SJSA1 (cell line): ENCODE data around the gene CWC25. TPM values are rescaled to one million over a fixed set of nuclear protein-coding genes. Genes with fewer than 3 reads are reported as not detected.
"Not testable (repeated sequence)": the region's sequence is repeated elsewhere in the genome, so short reads cannot be mapped to it uniquely, and the experiment has no call there.

ENCODE experiments used
- DNase-seq, 2 experiments: peaks; one replicate each; pipeline ENCODE4 v3.0.0-alpha.2; 2015 to 2020; ENCODE audit warnings: low spot score in 2 of 2, low read depth in 1 of 2
- H3K27ac ChIP-seq: fragments of 250-450 bp; sonication (Bioruptor Pico); 2 replicates; pipeline ENCODE4 v1.5.1; 2020; ENCODE audit warnings: mild to moderate bottlenecking, moderate library complexity
- H3K27me3 ChIP-seq: fragments of 250-450 bp; sonication (Bioruptor Pico); replicated peaks from 2 replicates; pipeline ENCODE4 v1.5.1; 2020; ENCODE audit warnings: mild to moderate bottlenecking, moderate library complexity
- H3K36me3 ChIP-seq: fragments of 250-450 bp; sonication (Bioruptor Pico); 2 replicates; pipeline ENCODE4 v1.5.1; 2020; ENCODE audit warnings: mild to moderate bottlenecking
- H3K4me1 ChIP-seq: fragments of 250-450 bp; sonication (Bioruptor Pico); replicated peaks from 2 replicates; pipeline ENCODE4 v1.6.1; 2021; ENCODE audit warnings: mild to moderate bottlenecking
- H3K4me3 ChIP-seq: fragments of 250-450 bp; sonication (Bioruptor Pico); 2 replicates; pipeline ENCODE4 v1.5.1; 2020; ENCODE audit warnings: mild to moderate bottlenecking
- H3K9me3 ChIP-seq: fragments of 250-450 bp; sonication (Bioruptor Pico); replicated peaks from 2 replicates; pipeline ENCODE4 v1.5.1; 2020; ENCODE audit warnings: mild to moderate bottlenecking
- total RNA-seq: library from RNA; depleted of rRNA; stranded (reverse); fragments of >200 nt; shearing (Covaris generic); gene quantifications from 2 replicates; pipeline ENCODE4 v1.2.3, GENCODE V29; 2014

CWC25 gene
- total RNA-seq, 1 experiment from 2014 or later = 11.3 TPM

- not testable (repeated sequence) for H3K4me3 ChIP-seq, H3K4me1 ChIP-seq, DNase-seq, H3K9me3 ChIP-seq, H3K27me3 ChIP-seq, H3K27ac ChIP-seq
- H3K36me3 ChIP-seq = peaks cover 47% of the 10 kb centered on the region
Observed at GRCh38 chr17:38787999-38788398, 37.1 kb downstream of the CWC25 start.

- Histone ChIP-seq H3K4me3 (no peak overlapping the region), H3K27ac (no peak overlapping the region), H3K9me3 (no peaks in the 10 kb centered on the region), H3K36me3 (peaks cover 53% of the 10 kb centered on the region), H3K27me3 (no peaks in the 10 kb centered on the region), H3K4me1 (no peaks in the 10 kb centered on the region)
- no peak for DNase-seq
Observed at GRCh38 chr17:38786372-38786771, 38.7 kb downstream of the CWC25 start.

- Histone ChIP-seq H3K4me1 (no peaks in the 10 kb centered on the region), H3K4me3 (no peak overlapping the region), H3K27me3 (no peaks in the 10 kb centered on the region), H3K9me3 (no peaks in the 10 kb centered on the region), H3K36me3 (peaks cover 84% of the 10 kb centered on the region), H3K27ac (no peak overlapping the region)
- no peak for DNase-seq
Observed at GRCh38 chr17:38783227-38783626, 41.9 kb downstream of the CWC25 start.

GRCh38 chr17:38779965-38780752, 45.0 kb downstream of the CWC25 start:
- no peak for DNase-seq
- no peak overlapping the region for H3K4me3 ChIP-seq
- no peaks in the 10 kb centered on the region for H3K9me3 ChIP-seq
- H3K4me1 ChIP-seq = no peaks in the 10 kb centered on the region
- H3K27me3 ChIP-seq = no peaks in the 10 kb centered on the region
- H3K27ac ChIP-seq = no peak overlapping the region
- peaks cover 92% of the 10 kb centered on the region for H3K36me3 ChIP-seq

GRCh38 chr17:38777641-38778250, 47.4 kb downstream of the CWC25 start:
- Histone ChIP-seq H3K4me3 (no peak overlapping the region), H3K4me1 (no peaks in the 10 kb centered on the region), H3K9me3 (no peaks in the 10 kb centered on the region), H3K36me3 (peaks cover 94% of the 10 kb centered on the region), H3K27ac (no peak overlapping the region), H3K27me3 (no peaks in the 10 kb centered on the region)
- no peak for DNase-seq

- Histone ChIP-seq H3K27me3 (no peaks in the 10 kb centered on the region), H3K27ac (no peak overlapping the region), H3K4me3 (no peak overlapping the region), H3K9me3 (no peaks in the 10 kb centered on the region), H3K4me1 (no peaks in the 10 kb centered on the region), H3K36me3 (peaks cover 90% of the 10 kb centered on the region)
- no peak for DNase-seq
Observed at GRCh38 chr17:38773258-38773657, 51.9 kb downstream of the CWC25 start.

- H3K4me3 ChIP-seq = no peak overlapping the region
- no peak overlapping the region for H3K27ac ChIP-seq
- no peaks in the 10 kb centered on the region for H3K9me3 ChIP-seq
- H3K27me3 ChIP-seq = no peaks in the 10 kb centered on the region
- no peak for DNase-seq
- H3K4me1 ChIP-seq = no peaks in the 10 kb centered on the region
- peaks cover 94% of the 10 kb centered on the region for H3K36me3 ChIP-seq
Observed at GRCh38 chr17:38768417-38768816, 56.7 kb downstream of the CWC25 start.

- Histone ChIP-seq H3K36me3 (peaks cover 93% of the 10 kb centered on the region), H3K27me3 (no peaks in the 10 kb centered on the region), H3K27ac (no peak overlapping the region), H3K4me1 (no peaks in the 10 kb centered on the region), H3K4me3 (no peak overlapping the region), H3K9me3 (no peaks in the 10 kb centered on the region)
- no peak for DNase-seq
Observed at GRCh38 chr17:38766341-38766740, 58.8 kb downstream of the CWC25 start.

- no peaks in the 10 kb centered on the region for H3K27me3 ChIP-seq
- no peak for DNase-seq
- H3K4me1 ChIP-seq = no peaks in the 10 kb centered on the region
- H3K9me3 ChIP-seq = no peaks in the 10 kb centered on the region
- H3K4me3 ChIP-seq = no peak overlapping the region
- H3K36me3 ChIP-seq = peaks cover 91% of the 10 kb centered on the region
- H3K27ac ChIP-seq = no peak overlapping the region
Observed at GRCh38 chr17:38762231-38762630, 62.9 kb downstream of the CWC25 start.

GRCh38 chr17:38761612-38762011, 63.5 kb downstream of the CWC25 start:
- Histone ChIP-seq H3K36me3 (peaks cover 89% of the 10 kb centered on the region), H3K9me3 (no peaks in the 10 kb centered on the region), H3K27ac (no peak overlapping the region), H3K4me1 (no peaks in the 10 kb centered on the region), H3K4me3 (no peak overlapping the region), H3K27me3 (no peaks in the 10 kb centered on the region)
- no peak for DNase-seq

- H3K4me1 ChIP-seq = peaks cover 30% of the 10 kb centered on the region
- H3K36me3 ChIP-seq = peaks cover 44% of the 10 kb centered on the region
- peak overlapping the region; percentile 68 for H3K4me3 ChIP-seq
- peak overlapping the region; percentile 59 for H3K27ac ChIP-seq
- no peaks in the 10 kb centered on the region for H3K27me3 ChIP-seq
- no peak for DNase-seq
- no peaks in the 10 kb centered on the region for H3K9me3 ChIP-seq
Observed at GRCh38 chr17:38753071-38753506, 72.0 kb downstream of the CWC25 start.

GRCh38 chr17:38752308-38753070, 72.6 kb downstream of the CWC25 start, which contains the start of gene PSMB3:
Gene PSMB3 (plus strand): TSS chr17:38752741. CDS start chr17:38752827, 86 bp downstream.
- Histone ChIP-seq H3K9me3 (no peaks in the 10 kb centered on the region), H3K4me1 (peaks cover 30% of the 10 kb centered on the region), H3K27me3 (no peaks in the 10 kb centered on the region), H3K4me3 (peak within 1 kb of the TSS; percentile 68), H3K27ac (peak within 1 kb of the TSS; percentile 59), H3K36me3 (peaks cover 42% of the 10 kb centered on the region)
- peak; percentile 96 to 98 for DNase-seq

GRCh38 chr17:38751808-38752307, 73.3 kb downstream of the CWC25 start:
- Histone ChIP-seq H3K4me3 (peak overlapping the region; percentile 68), H3K4me1 (peaks cover 33% of the 10 kb centered on the region), H3K9me3 (no peaks in the 10 kb centered on the region), H3K27me3 (no peaks in the 10 kb centered on the region), H3K36me3 (peaks cover 37% of the 10 kb centered on the region), H3K27ac (peak overlapping the region; percentile 28)
- DNase-seq = peak; percentile 85 to 89
